NCI-H774 (cell line): ENCODE data around the gene CRYL1.

Experiments
- DNase-seq: peaks from one replicate; lab custom pipeline; 2025; lab: John Stamatoyannopoulos, UW

Gene CRYL1

DNA sequence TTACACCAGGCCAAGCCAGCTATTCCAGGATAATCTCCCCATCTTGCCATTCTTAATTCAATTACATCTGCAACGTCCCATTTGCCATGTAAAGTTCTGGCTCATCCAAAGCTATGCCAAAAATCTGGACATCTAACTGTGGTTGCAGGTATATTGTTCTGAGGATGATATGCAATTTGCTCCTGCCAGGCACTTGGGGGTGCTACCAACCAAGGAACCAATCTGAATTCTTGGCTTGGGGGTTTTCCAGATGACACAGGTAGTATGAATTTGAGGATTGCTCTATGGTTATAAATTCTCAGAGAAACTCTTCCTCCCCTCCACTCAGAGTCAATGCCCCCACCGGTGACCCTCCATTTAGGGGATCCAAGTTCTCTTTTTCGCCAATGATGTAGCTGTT is 33.0 kb downstream of the CRYL1 start:
- DNase-seq = no peak

- DNase-seq = no peak
These were observed 33.7 kb downstream of the CRYL1 start for GRCh38 chr13:20491926-20492435.

DNA sequence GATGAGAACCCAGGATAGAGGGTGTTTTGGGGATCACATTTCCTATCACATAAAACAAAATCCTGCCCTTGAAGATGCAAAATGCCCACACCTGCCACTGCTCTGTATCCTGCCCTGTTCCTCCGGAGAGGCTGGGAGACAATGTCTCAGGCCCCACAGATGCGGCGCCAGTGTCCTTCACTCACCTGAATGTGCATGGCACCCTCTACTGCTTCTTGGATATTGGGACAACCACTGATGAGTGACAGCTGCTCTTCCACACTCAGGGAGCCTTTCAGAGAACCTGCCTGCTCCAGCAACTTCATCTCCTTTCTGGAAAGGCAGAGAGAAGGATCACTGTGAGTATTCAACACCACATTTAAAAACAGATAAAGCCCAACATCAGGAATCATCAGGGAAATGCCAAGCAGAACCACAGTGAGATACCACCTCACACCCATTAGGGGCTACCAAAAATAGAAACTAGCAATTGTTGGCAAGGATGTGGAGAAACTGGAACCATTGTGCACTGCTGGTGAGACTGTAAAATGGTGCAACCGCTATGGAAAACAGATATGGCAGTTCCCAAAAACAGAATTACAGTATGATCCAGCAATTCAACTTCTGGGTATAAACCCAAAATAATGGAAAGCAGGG is 36.4 kb downstream of the CRYL1 start:
- DNase-seq = no peak

DNA sequence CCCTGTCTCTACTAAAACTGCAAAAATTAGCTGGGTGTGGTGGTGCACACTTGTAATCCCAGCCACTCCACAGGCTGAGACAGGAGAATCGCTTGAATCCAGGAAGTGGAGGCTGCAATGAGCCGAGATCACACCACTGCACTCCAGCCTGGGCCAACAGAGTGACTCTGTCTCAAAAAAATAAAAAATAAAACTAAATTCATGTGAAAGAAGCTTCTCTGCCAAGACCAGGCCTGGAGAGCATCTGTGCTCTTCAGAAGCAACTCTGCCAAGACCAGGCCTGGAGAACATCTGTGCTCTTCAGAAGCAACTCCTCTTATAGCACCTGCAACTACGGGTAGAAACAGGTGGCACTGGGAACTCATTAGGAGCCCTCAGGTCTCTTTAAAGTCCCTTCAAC is 37.7 kb downstream of the CRYL1 start:
- DNase-seq = no peak

- no peak for DNase-seq
These were observed 42.9 kb downstream of the CRYL1 start for GRCh38 chr13:20482787-20483186.

- DNase-seq = no peak
These were observed 43.3 kb downstream of the CRYL1 start for GRCh38 chr13:20482275-20482761.

DNA sequence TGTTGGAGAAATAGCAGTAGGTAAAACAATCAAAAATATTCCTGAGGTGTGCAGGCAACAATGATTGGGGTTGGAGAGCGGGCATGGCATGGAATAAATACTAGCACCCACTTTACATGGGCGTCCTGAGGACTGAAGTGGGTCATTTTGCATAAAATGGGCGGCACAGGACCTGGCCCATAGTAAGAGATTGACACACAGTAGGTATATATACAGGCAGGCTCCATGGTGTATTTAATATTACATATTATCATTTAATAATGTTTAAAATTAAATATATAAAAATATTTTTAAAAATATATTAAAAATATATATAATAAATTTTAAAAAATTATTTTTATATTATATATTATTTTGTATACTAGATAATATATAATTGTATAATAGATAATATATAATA is 48.3 kb downstream of the CRYL1 start:
- no peak for DNase-seq

DNA sequence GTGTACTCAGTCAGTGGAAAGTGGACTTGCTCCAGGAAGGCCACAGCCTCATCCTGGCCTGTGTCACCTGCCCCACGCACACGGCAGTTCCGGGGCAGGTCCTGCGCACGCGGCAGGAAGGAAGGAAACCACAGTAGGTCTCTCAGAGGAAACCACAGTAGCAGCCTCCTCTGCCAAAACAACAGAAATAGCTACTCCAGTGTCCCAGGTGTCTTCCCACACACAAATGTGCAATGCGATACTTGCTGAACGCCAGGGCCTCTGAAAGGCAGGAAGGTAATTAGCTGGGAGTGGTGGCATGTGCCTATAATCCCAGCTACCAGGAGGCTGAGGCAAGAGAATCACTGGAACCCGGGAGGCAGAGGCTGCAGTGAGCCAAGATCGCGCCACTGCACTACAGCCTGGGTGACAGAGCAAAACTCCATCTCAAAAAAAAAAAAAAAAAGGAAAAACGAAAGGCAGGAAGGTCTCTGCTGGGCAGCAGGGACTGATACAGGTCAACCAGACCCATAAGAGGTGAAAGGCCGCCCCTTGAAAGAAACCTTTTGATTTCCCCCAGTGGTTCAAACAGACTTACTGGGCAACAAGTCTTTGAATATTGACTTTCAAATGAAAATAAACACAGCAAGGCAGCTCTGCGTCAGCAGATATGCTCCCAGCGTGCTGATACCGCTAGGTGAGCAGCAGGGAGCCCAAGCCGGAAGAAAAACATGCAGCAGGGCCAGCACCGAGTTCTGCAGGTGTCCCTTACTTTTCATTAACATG is 49.5 kb downstream of the CRYL1 start:
- DNase-seq = no peak

DNA sequence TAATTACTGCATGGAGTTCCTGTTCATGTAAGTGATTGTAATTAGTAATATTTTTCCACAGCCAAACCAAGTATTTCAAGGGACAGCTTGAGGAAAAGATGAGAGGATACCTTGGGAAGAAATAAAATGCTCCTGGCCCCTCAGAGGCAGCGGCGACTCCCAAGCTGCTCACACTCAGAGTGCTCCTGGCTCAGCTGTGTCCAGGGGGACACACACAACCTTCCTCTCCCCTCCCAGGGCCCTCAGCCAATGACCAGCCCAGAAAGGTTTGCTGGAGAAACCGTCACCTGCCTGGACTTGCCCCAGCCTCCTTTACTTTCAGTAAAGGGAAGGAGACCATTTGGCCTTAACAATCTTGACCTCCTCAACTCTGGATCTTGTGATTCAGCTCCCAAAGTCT is 51.1 kb downstream of the CRYL1 start:
- no peak for DNase-seq

- DNase-seq = no peak
These were observed 51.8 kb downstream of the CRYL1 start for GRCh38 chr13:20473888-20474287.

GRCh38 chr13:20473139-20473538 is 52.5 kb downstream of the CRYL1 start:
- no peak for DNase-seq

- no peak for DNase-seq
These were observed 53.1 kb downstream of the CRYL1 start for GRCh38 chr13:20472531-20472930.

DNA sequence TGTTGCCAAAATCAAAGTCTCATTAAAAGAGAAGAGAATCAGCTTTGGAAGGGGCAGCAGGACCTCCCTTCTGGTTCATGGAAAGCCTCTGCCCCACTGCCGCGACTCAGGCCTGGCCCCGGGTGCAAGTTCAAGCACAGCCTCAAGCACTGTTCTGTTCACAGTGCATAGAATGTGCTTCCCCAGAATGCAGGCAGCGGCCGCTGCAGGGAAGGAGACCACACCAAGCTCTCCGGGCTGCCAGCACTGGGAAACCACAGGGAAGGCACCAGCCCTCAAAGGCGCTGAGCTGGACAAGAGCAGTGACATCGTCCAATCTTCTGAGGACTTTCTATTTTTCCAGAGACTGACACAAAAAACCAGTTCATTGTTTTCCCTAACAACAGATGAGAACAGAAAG is 55.5 kb downstream of the CRYL1 start:
- DNase-seq = no peak

DNA sequence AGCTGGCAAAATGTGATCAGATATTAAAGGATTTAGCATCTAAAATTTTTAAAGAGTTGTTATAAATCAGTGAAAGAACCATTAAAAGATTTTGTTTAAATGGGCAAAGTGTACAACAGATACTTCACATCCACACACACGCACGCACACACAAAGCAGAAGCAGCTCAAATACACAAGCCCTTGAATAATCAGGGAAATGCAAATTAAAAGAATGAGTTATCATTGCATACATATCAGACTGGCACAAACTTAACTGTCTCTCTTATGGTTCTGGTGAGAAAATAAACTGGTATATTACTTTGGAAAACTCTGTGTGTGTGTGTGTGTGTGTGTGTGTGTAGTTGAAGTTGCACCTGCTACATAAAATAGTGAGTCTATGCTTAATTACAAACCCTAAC is 59.3 kb downstream of the CRYL1 start:
- no peak for DNase-seq

- no peak for DNase-seq
These were observed 60.3 kb downstream of the CRYL1 start for GRCh38 chr13:20465218-20465879.

- no peak for DNase-seq
These were observed 62.7 kb downstream of the CRYL1 start for GRCh38 chr13:20462921-20463320.

GRCh38 chr13:20462533-20462915 is 63.1 kb downstream of the CRYL1 start:
- no peak for DNase-seq

DNA sequence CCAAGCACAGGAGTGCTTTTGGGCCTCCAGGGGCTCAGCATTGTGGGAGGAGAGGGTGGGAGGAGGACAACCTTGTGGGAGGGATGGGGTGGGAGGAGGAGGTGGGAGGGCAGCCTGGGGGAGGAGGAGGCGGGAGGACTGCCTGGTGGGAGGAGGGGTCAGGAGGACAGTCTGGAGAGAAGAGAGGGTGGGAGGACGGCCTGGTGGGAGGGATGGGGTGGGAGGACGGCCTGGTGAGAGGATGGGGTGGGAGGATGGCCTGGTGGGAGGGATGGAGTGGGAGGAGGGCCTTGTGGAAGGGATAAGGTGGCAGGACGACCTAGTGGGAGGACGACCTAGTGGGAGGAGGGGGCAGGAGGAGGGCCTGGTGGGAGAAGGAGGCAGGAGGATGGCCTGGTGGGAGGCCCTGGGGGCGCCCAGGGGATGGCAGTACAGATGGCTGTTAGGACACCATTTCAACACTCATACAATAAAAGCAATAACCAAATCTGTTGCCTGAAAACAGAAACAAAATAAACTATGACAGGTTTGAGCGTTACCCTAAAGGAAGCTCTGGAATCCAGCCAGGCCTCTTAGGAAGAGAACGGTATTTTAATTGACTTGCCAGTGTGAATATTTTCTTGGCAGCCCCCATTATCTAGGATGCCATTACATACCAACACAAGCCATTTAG is 63.7 kb downstream of the CRYL1 start:
- no peak for DNase-seq

DNA sequence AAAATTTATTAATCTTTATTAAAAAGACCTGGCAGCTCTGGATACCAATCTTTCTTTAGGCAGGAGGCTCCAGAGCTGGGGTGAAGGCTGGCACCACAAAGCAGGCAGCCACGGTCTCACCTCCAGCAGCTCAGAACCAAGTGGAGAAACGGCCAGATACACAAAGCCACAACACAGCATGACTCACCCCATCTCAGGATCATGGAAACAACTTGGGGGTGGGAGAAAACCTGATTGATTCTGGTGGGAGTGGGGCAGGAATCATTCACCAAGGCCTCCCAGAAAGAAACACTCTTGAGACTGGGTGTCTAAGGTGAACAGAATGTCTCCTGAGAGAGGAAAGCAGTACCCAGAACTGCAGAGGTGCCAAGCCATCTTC is 64.2 kb downstream of the CRYL1 start:
- DNase-seq = no peak

- DNase-seq = no peak
These were observed 64.9 kb downstream of the CRYL1 start for GRCh38 chr13:20460761-20461160.

- no peak for DNase-seq
These were observed 68.0 kb downstream of the CRYL1 start for GRCh38 chr13:20457670-20458069.

DNA sequence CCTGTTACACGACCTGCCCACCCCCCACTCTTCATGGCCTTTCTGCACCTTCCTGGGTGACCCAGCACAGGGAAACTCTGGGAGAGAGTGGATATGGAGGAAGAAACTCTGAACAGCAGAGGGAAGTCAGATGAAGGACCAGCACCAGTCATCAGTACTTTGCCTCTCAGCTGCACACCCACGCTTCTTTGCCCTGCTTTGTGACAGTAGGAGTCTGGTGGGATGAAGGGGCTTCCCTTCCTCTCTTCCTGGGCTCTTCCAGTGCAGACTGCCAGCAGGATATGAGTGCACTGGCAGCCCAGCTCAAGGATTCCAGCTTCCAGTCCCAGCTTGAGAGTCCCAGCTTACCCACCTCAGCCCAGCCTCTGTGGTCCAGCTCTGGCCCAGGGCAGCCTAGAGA is 68.9 kb downstream of the CRYL1 start:
- DNase-seq = no peak

DNA sequence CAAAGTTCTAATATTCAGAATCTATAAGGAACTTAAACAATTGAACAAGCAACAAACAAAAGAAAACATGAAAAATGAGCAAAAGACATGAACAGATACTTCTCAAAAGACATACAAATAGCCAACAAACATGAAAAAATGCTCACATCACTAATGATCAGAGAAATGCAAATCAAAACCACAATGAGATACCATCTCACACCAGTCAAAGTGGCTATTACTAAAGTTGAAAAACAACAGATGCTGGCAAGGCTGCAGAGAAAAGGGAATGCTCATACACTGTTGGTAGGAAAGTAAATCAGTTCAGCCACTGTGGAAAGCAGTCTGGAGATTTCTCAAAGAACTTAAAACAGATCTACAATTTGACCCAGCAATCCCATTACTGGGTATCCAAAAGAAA is 74.3 kb downstream of the CRYL1 start:
- DNase-seq = no peak
